Vagina (tissue), 2 donors: Measurements from ENCODE around the gene DUOXA1.

Source experiments
- POLR2A ChIP-seq, 2 donors: fragments of 450-650 bp; IDR thresholded peaks; one replicate each; pipeline ENCODE4 v1.6.1; 2017; ENCODE audit warnings: antibody characterized with exemption in 2 of 2, mild to moderate bottlenecking in 2 of 2, moderate library complexity in 2 of 2
- POLR2AphosphoS5 ChIP-seq, 2 donors: sonication (generic); formaldehyde crosslinking; IDR thresholded peaks; one replicate each; pipeline ENCODE4 v1.9.0; 2017; ENCODE audit warnings: antibody characterized with exemption in 2 of 2, mild to moderate bottlenecking in 2 of 2, low read depth in 1 of 2; ENCODE audit not compliant: insufficient read depth in 1 of 2

DNA sequence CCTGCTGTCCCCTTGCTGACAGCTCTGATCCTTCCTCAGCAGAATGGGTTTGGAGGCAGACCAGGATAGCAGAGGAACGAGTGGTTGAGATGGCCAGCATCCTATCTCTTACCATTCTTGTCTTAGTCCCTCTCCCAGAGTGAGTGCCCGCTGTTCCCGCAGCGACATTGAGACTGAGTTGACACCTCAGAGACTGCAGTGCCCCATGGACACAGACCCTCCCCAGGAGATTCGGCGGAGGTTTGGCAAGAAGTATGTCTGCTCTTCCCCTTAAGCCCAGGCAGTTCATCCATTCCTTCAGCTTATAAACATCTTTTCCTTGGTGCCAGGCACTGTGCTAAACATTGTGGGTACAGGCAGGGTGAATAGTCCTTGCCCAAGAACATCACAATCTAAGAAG is 21.3 kb upstream of the DUOXA1 start:
- TF ChIP-seq POLR2AphosphoS5 (IDR thresholded peaks at IDR 0.05; ENCODE audit: insufficient read depth in 1 of 2, low read depth in 1 of 2) = no peak
- no peak for TF ChIP-seq POLR2A (IDR thresholded peaks at IDR 0.05)
